Activated T-cell treated with anti-CD3 and anti-CD28 coated beads, Interleukin-2, amount 50 U/mL, for 4 hours (primary cell): Measurements from ENCODE around the gene ANKRD37. TPM values are rescaled to one million over a fixed set of nuclear protein-coding genes. Genes with fewer than 3 reads are reported as not detected.

Experiments used
- ATAC-seq, 2 donors: fragments of 200-7000 bp; cut with Tn5 transposase; one replicate each; pipeline ENCODE4 v1.10.0; 2021
- DNase-seq: peaks from one replicate; pipeline ENCODE4 v3.0.0-alpha.2; 2020
- H3K27me3 Mint-ChIP-seq: one replicate; pipeline ENCODE4 v1.8.0; 2021; ENCODE audit warnings: low read depth, mixed read lengths
- H3K36me3 Mint-ChIP-seq: one replicate; pipeline ENCODE4 v1.8.0; 2022; ENCODE audit warnings: mixed read lengths; ENCODE audit not compliant: insufficient read depth
- H3K4me1 Mint-ChIP-seq: one replicate; pipeline ENCODE4 v1.8.0; 2021; ENCODE audit warnings: low read depth, mixed read lengths
- H3K4me3 Mint-ChIP-seq: one replicate; pipeline ENCODE4 v1.8.0; 2021; ENCODE audit warnings: mild to moderate bottlenecking, moderate library complexity, mixed read lengths
- H3K9me3 Mint-ChIP-seq: one replicate; pipeline ENCODE4 v1.8.0; 2021; ENCODE audit warnings: mixed read lengths
- total RNA-seq, 3 donors: library from RNA; stranded (reverse); gene quantifications; one replicate each; pipeline ENCODE4 v1.2.1, GENCODE V29; 2021

ANKRD37 gene
- total RNA-seq, 3 donors from 2014 or later: 16.8 to 20.8 (median 20.3) TPM

DNA sequence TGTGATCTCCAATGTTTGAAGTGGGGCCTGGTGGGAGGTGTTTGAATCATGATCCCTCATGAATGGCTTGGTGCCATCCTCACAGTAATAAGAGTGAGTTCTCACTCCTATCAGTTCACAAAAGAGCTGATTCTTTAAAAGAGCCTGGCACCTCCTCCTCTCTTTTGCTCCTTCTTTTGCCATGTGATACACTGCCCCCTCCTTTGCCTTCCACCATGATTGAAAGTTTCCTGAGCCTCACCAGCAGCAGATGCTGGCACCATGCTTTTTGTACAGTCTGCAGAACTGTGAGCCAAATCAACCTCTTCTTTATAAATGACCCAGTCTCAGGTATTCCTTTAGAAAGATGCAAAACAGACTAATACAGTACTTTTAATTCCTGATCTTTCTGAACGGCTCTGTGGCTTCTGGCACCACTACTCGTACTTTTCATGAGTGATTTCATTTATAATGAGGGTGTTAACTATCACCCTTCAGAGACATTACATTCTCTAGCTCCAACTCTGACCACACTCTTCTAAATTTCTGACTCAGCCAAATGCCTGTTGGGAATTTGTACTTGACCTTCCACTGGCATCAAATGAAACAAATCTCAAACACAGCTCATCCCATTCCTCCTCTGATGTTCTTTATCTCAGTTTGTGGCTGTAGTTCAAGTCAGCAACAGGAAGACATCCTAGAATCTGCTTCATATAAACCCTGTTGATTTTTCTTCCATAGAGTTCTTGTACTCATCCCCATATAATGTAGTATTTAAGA, 24.9 kb downstream of the ANKRD37 start:
- Mint-ChIP-seq H3K4me1 (peaks cover 27% of the 10 kb centered on the region), H3K27me3 (no peaks in the 10 kb centered on the region), H3K36me3 (peaks cover 23% of the 10 kb centered on the region), H3K9me3 (no peaks in the 10 kb centered on the region), H3K4me3 (no peak overlapping the region)
- no peak for ATAC-seq
- DNase-seq: no peak

DNA sequence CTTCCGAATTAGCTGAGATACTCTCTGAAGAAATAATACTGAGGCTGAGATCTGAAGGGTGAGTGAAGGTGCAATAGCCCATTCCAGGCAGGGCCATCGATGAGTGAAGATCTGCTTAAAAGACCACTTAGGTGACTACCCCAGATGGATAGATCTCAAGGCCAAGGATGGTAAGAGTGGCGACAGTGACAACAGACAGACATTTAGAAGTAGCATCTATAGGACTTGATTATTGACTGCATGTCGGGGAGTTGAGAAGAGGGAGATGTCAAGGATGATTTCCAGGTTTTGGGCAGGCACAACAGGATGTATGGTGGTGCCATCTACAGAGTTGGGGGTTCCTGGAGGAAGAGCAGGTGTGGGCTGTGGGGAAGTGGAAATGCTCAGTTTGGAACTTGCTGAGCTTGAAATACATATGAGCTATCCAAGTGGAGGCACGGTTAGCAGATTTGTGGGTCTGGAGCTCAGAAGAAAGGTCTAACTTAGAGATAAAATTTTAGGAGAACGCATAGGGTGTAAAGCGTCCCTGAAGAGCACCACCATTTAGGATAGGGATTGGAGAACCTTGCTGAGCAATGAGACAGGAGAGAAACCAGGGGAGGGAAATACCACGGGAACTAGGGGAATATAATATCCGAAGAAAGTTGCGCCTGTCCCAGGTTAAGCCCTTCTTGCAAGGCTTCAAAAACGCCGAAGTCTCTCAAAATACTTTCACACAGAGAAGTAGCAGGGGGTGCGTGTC, 28.4 kb downstream of the ANKRD37 start:
- ATAC-seq (peak; percentile 4 to 8), DNase-seq (no peak)
- H3K4me1 Mint-ChIP-seq: peaks cover 27% of the 10 kb centered on the region
- peaks cover 8% of the 10 kb centered on the region for H3K36me3 Mint-ChIP-seq
- H3K27me3 Mint-ChIP-seq: no peaks in the 10 kb centered on the region
- peak overlapping the region; percentile 84 for H3K4me3 Mint-ChIP-seq
- no peaks in the 10 kb centered on the region for H3K9me3 Mint-ChIP-seq

DNA sequence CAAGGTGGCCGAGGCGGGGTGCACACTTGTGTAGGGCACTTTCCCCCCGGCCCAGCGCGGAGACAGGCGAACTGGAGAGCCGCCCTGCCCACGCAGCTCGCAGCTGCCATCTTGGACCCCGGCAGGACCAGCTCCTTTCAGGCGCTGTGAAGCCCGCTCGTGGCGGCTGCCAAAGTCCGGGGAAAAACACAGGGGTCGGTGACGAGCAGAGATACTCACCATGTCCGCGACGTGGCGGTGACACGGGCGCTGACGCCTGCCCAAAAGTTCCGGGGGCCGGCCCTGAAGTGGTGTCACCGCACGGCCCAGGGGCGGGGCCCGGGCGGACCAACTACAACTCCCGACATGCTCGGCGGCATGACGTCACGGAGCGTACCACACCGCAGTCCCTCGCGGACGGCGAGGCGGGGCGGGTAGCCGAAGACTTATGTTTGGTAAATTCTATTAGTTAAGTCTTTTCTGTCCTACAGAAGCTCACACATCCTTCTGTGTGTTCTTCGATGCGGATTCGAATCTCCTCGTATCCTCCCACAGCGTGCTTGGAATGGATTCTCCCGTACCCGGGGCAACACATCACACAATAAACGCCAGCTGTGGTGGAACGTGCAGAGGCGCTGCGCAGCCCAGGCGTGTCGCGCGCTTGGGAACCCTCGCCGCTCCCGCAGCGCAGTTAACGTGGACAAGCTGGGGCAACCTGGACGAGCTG, 29.2 kb downstream of the ANKRD37 start, which contains the start of gene UFSP2:
Gene UFSP2, minus strand, starts transcription at position 318 of the 706 bp plus-strand sequence. Its CDS starts 96 bp downstream, at position 222.
- Mint-ChIP-seq H3K4me1 (peaks cover 27% of the 10 kb centered on the region), H3K9me3 (no peaks in the 10 kb centered on the region)
- ATAC-seq: peak; percentile 93 to 96

DNA sequence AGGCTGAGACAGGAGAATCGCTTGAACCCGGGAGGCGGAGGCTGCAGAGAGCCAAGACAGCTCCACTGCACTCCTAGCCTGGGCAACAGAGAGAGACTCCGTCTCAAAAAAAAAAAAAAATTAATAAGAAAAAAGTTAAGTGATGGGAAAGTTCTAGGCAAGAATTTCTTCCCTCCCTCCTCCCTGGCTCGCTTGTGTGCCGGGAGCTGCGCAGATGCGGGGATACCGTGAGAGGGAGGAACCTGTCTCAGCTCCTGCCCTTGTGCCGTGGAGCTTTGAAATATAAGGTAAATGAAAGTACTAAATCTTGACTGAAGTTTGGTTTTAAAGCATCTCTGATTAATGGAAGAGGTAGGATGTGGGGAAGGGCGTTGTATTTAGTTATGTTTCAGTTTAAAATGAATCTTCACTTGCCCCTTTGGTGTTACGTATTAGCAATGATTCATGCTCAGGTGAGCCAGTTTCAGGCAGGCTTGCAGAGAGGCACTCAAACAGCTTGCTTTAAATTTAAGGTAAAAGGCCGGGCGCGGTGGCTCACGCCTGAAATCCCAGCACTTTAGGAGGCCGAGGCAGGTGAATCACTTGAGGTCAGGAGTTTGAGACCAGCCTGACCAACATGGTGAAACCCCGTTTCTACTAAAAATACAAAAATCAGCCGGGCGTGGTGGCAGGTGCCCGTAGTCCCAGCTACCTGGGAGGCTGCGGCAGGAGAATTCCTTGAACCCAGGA, 30.5 kb downstream of the ANKRD37 start:
- Mint-ChIP-seq H3K36me3 (peaks cover under 1% of the 10 kb centered on the region), H3K27me3 (no peaks in the 10 kb centered on the region), H3K4me3 (peak overlapping the region; percentile 50), H3K9me3 (no peaks in the 10 kb centered on the region), H3K4me1 (peaks cover 20% of the 10 kb centered on the region)
- ATAC-seq (no peak), DNase-seq (no peak)

More for the DNA sequence above, 29.2 kb downstream of the ANKRD37 start, which contains the start of gene UFSP2:
- DNase-seq: peak; percentile 90
- peak within 1 kb of the TSS; percentile 84 for H3K4me3 Mint-ChIP-seq
- no peaks in the 10 kb centered on the region for H3K27me3 Mint-ChIP-seq
- H3K36me3 Mint-ChIP-seq: peaks cover 8% of the 10 kb centered on the region

DNA sequence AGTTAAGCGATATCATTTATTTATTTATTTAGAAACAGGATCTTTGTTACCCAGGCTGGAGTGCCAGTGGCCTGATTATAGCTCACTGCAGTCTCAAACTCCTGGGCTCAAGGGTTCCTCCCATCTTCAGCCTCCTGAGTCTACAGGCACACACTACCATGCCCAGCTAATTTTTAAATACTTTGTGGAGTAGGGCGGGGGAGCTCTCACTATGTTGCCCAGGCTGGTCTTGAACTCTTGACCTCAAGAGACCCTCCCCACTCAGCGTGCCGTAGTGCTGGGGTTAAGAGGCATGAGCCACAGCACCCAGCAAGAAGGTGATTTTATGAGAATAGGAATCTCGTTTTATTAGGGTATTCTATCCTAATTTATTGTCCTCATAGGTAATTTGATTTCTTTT, 33.0 kb downstream of the ANKRD37 start:
- H3K27me3 Mint-ChIP-seq: no peaks in the 10 kb centered on the region
- no peak for DNase-seq
- no peaks in the 10 kb centered on the region for H3K9me3 Mint-ChIP-seq
- H3K4me1 Mint-ChIP-seq: peaks cover 9% of the 10 kb centered on the region
- H3K4me3 Mint-ChIP-seq: no peak overlapping the region
- no peaks in the 10 kb centered on the region for H3K36me3 Mint-ChIP-seq
- no peak for ATAC-seq

DNA sequence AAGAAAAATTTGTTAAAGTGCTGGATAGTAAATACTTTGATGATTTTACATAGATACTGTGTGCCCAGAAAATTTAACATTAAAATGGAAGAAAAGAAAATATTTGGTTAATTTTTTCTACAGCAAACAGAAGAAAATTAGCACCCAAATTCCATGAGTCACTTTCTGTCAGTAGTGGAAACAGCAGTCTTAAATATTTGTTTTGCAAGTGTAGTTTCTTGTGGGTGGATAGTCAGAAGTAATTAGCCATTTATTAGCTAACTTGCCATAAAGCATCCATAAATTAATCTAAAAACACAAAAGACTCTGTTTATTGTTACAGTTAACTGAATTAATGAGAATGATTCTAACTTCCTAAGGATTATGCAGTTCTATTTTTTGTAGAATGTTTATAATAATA, 38.8 kb downstream of the ANKRD37 start:
- DNase-seq (no peak), ATAC-seq (no peak)
- no peak overlapping the region for H3K4me3 Mint-ChIP-seq
- H3K9me3 Mint-ChIP-seq: no peaks in the 10 kb centered on the region
- no peaks in the 10 kb centered on the region for H3K4me1 Mint-ChIP-seq
- no peaks in the 10 kb centered on the region for H3K27me3 Mint-ChIP-seq
- H3K36me3 Mint-ChIP-seq: no peaks in the 10 kb centered on the region

DNA sequence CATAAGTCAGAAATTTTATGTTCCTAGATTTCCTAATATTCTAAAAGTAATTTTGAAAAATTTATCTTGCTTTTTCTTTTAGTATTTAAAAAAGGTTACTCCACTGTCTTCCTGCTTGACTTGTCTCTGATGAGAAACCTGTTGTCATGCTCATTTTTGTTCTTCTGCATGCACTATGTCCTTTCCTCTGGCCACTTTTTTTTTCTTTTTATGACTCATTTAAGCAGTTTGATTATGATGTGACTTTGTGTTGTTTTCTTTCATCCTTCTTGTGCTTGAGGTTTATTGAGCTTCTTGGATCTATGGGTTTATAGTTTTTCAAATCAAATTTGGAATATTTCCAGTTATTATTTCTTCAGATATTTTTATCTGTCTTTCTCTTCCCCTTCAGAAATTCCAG, 41.2 kb downstream of the ANKRD37 start:
- ATAC-seq: no peak

DNA sequence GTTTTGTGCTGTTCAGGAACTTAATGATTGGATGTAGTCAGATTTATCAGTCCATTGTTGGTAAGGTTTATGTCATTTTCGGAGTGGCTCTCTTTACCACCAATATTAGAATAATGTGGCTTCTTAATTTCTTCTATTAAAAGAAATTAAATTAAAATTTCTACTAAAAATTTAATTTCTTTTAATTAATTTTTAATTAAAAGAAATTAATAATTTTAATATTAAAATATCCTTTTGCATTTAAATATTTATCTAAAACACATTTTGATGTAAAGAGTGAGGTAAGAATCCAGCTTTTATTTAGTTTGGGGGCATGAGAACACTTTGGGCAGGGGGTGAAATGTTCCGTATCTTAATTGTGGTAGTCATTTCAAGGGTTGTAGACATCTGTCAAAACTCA, 44.8 kb downstream of the ANKRD37 start:
- no peaks in the 10 kb centered on the region for H3K36me3 Mint-ChIP-seq
- DNase-seq: no peak
- H3K4me1 Mint-ChIP-seq: no peaks in the 10 kb centered on the region
- no peak for ATAC-seq
- no peaks in the 10 kb centered on the region for H3K9me3 Mint-ChIP-seq
- peaks cover 5% of the 10 kb centered on the region for H3K27me3 Mint-ChIP-seq
- no peak overlapping the region for H3K4me3 Mint-ChIP-seq

More for the DNA sequence above, 41.2 kb downstream of the ANKRD37 start:
- Mint-ChIP-seq H3K9me3 (no peaks in the 10 kb centered on the region), H3K4me3 (no peak overlapping the region), H3K27me3 (no peaks in the 10 kb centered on the region), H3K4me1 (no peaks in the 10 kb centered on the region), H3K36me3 (no peaks in the 10 kb centered on the region)
- DNase-seq: no peak

DNA sequence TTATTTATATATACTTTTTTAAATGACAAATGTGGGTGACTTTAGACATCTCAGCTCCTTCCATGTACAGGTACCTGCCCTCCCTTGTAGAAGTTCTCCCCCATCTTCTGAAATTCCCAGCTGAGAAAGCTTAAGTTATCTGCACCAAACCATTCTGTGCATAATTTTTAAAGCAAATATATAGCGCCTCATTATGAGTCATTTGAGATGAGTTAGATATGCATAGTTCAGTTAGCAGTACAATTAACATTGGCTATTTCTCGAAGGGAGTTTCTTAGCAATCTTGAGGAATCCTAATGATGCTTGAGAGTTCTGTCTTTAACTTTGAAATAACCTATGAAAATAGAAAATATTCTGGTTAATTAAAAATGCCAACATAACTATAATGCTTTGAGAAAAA, 48.6 kb downstream of the ANKRD37 start:
- H3K9me3 Mint-ChIP-seq: no peaks in the 10 kb centered on the region
- H3K4me3 Mint-ChIP-seq: no peak overlapping the region
- no peaks in the 10 kb centered on the region for H3K36me3 Mint-ChIP-seq
- no peaks in the 10 kb centered on the region for H3K4me1 Mint-ChIP-seq
- DNase-seq (no peak), ATAC-seq (no peak)
- H3K27me3 Mint-ChIP-seq: peaks cover 7% of the 10 kb centered on the region

Other genes with a start within 250 kb of the ANKRD37 start
- 10 to 100 TPM; 36.8 to 44.4 (median 44.4) TPM for gene CFAP97, start 192.8 kb upstream of the ANKRD37 start, total RNA-seq
- gene SNX25, start 187.2 kb upstream of the ANKRD37 start, total RNA-seq: 10 to 100 TPM in 2 of 3 donors, 1 to 10 TPM in 1; 9.5 to 10.9 (median 10.3) TPM
- gene LRP2BP, start 917 bp upstream of the ANKRD37 start, total RNA-seq: under 1 TPM; 0.16 to 0.40 (median 0.21) TPM
- 10 to 100 TPM; 15.3 to 25.7 (median 18.2) TPM for gene UFSP2, start 29.1 kb downstream of the ANKRD37 start, total RNA-seq
- gene CCDC110, start 74.9 kb downstream of the ANKRD37 start, total RNA-seq: not detected
- gene PDLIM3, start 138.7 kb downstream of the ANKRD37 start, total RNA-seq: not detected